K562 (cell line): ENCODE data around the gene ASCC3.

Source experiments
- CTCF ChIP-seq, 3 experiments: IDR thresholded peaks in 2 of 3; conservative IDR thresholded peaks in 1 of 3; 2 replicates each; pipeline ENCODE4 v1.5.1; 2011 to 2012; ENCODE audit warnings: low read length in 3 of 3, mild to moderate bottlenecking in 3 of 3, control low read depth in 2 of 3, improper control_type of control experiment in 1 of 3, inconsistent platforms in 1 of 3, low read depth in 1 of 3, mixed read lengths in 1 of 3, moderate library complexity in 1 of 3; ENCODE audit not compliant: insufficient read depth in 2 of 3
- GABPA ChIP-seq: fragments of 200-800 bp; sonication (Bioruptor generic); conservative IDR thresholded peaks from 2 replicates; pipeline ENCODE4 v1.6.1; 2016; ENCODE audit warnings: low read depth, missing genetic modification characterization, missing compliant biosample characterization
- POLR2B ChIP-seq: fragments of 450-650 bp; IDR thresholded peaks from 2 replicates; pipeline ENCODE4 v1.6.1; 2018; ENCODE audit warnings: low read depth; ENCODE audit not compliant: partially characterized antibody

GRCh38 chr6:100568255-100568654 lies 312.9 kb downstream of the ASCC3 start:
- no peak for TF ChIP-seq GABPA
- TF ChIP-seq POLR2B: no peak
- TF ChIP-seq CTCF (IDR thresholded peaks at IDR 0.05 in 2 of 3, conservative IDR thresholded peaks at IDR 0.05 in 1 of 3; ENCODE audit: insufficient read depth in 2 of 3, low read depth in 1 of 3, low read length in 3 of 3): no peak
